Stimulated activated CD4-positive, alpha-beta T cell treated with anti-CD3 and anti-CD28 coated beads, Interleukin-4, amount 100 ng/mL, for 4 hours (primary cell): ENCODE results near the gene SKAP1.
"Not testable (repeated sequence)": the region's sequence is repeated elsewhere in the genome, so short reads cannot be mapped to it uniquely, and the experiment has no call there.

Experiments used
- DNase-seq, 2 experiments: peaks; one replicate each; pipeline ENCODE4 v3.0.0-alpha.2; 2020

Gene SKAP1

GRCh38 chr17:48445248-48445620 lies 15.2 kb upstream of the SKAP1 start:
- DNase-seq: no peak

GRCh38 chr17:48444516-48445247 lies 14.7 kb upstream of the SKAP1 start:
- DNase-seq: peak in 1 of 2 experiments; percentile 13

- DNase-seq: no peak
Observed at GRCh38 chr17:48443712-48444111, 13.7 kb upstream of the SKAP1 start.

GRCh38 chr17:48442819-48443218 lies 12.8 kb upstream of the SKAP1 start:
- peak in 1 of 2 experiments; percentile 24 for DNase-seq

- no peak for DNase-seq
Observed at GRCh38 chr17:48441862-48442261, 11.8 kb upstream of the SKAP1 start.

- peak in 1 of 2 experiments; percentile 28 for DNase-seq
Observed at GRCh38 chr17:48441231-48441711, 11.3 kb upstream of the SKAP1 start.

GRCh38 chr17:48440669-48441068 lies 10.7 kb upstream of the SKAP1 start:
- DNase-seq: no peak

GRCh38 chr17:48439875-48440505 lies 10.0 kb upstream of the SKAP1 start:
- peak in 1 of 2 experiments; percentile 37 for DNase-seq

- DNase-seq: peak in 1 of 2 experiments; percentile 41
Observed at GRCh38 chr17:48439110-48439850, 9.3 kb upstream of the SKAP1 start.

GRCh38 chr17:48438516-48439061 lies 8.6 kb upstream of the SKAP1 start:
- DNase-seq: no peak

GRCh38 chr17:48433896-48434295 lies 3.9 kb upstream of the SKAP1 start:
- no peak for DNase-seq

GRCh38 chr17:48432820-48433775 lies 3.1 kb upstream of the SKAP1 start:
- DNase-seq: no peak

- peak in 1 of 2 experiments; percentile 23 for DNase-seq
Observed at GRCh38 chr17:48429156-48429555, 858 bp downstream of the SKAP1 start.

- DNase-seq: peak; percentile 47 to 77
Observed at GRCh38 chr17:48427598-48427997, 2.4 kb downstream of the SKAP1 start.

- no peak for DNase-seq
Observed at GRCh38 chr17:48426761-48427500, 3.1 kb downstream of the SKAP1 start.

- DNase-seq: no peak
Observed at GRCh38 chr17:48426019-48426665, 3.9 kb downstream of the SKAP1 start.

GRCh38 chr17:48422060-48422459 lies 8.0 kb downstream of the SKAP1 start:
- DNase-seq: not testable (repeated sequence)

GRCh38 chr17:48420823-48421222 lies 9.2 kb downstream of the SKAP1 start:
- DNase-seq: no peak

- DNase-seq: no peak
Observed at GRCh38 chr17:48416971-48417370, 13.0 kb downstream of the SKAP1 start.

GRCh38 chr17:48413613-48414405 lies 16.2 kb downstream of the SKAP1 start:
- DNase-seq: no peak
